Activated naive CD4-positive, alpha-beta T cell (primary cell): Measurements from ENCODE around the gene SBK3.
"Not testable (repeated sequence)": the region's sequence is repeated elsewhere in the genome, so short reads cannot be mapped to it uniquely, and the experiment has no call there.

Experiments
- DNase-seq, 4 experiments: peaks; one replicate each; lab custom pipeline; 2025; lab: John Stamatoyannopoulos, UW

The SBK3 gene

GRCh38 chr19:55519451-55520311, 25.7 kb downstream of the SBK3 start:
- DNase-seq = no peak

- peak; percentile 85 to 87 (median 86) for DNase-seq
These were observed 28.3 kb downstream of the SBK3 start for GRCh38 chr19:55516878-55517620.

- DNase-seq = no peak
These were observed 37.2 kb downstream of the SBK3 start for GRCh38 chr19:55508120-55508519.

GRCh38 chr19:55504981-55505380, 40.4 kb downstream of the SBK3 start:
- no peak for DNase-seq

- no peak for DNase-seq
These were observed 41.1 kb downstream of the SBK3 start for GRCh38 chr19:55504252-55504603.

- peak; percentile 91 to 96 (median 94) for DNase-seq
These were observed 41.7 kb downstream of the SBK3 start for GRCh38 chr19:55503502-55504251.

- DNase-seq = no peak
These were observed 42.2 kb downstream of the SBK3 start for GRCh38 chr19:55503157-55503501.

GRCh38 chr19:55502197-55502952, 43.0 kb downstream of the SBK3 start:
- no peak for DNase-seq

GRCh38 chr19:55500368-55500952, 44.9 kb downstream of the SBK3 start:
- no peak for DNase-seq

- DNase-seq = no peak
These were observed 47.0 kb downstream of the SBK3 start for GRCh38 chr19:55498246-55498840.

GRCh38 chr19:55497763-55498162, 47.6 kb downstream of the SBK3 start:
- DNase-seq = no peak

- not testable (repeated sequence) for DNase-seq
These were observed 48.5 kb downstream of the SBK3 start for GRCh38 chr19:55496820-55497219.

- DNase-seq = no peak
These were observed 49.5 kb downstream of the SBK3 start for GRCh38 chr19:55495646-55496349.

GRCh38 chr19:55494172-55494761, 51.1 kb downstream of the SBK3 start:
- no peak for DNase-seq

- DNase-seq = no peak
These were observed 51.6 kb downstream of the SBK3 start for GRCh38 chr19:55493645-55494171.

GRCh38 chr19:55493052-55493644, 52.2 kb downstream of the SBK3 start:
- no peak for DNase-seq

GRCh38 chr19:55492362-55492944, 52.9 kb downstream of the SBK3 start:
- DNase-seq = no peak

- no peak for DNase-seq
These were observed 53.6 kb downstream of the SBK3 start for GRCh38 chr19:55491546-55492360.
